Endothelial cell of umbilical vein (primary cell): ENCODE data around the gene RIPOR3. TPM values are rescaled to one million over a fixed set of nuclear protein-coding genes. Genes with fewer than 3 reads are reported as not detected.

ENCODE experiments used
- BruUV-seq: library from RNA; stranded (reverse); fragments of 400-500 nt; replicated peaks from 2 replicates; lab custom pipeline; 2021; lab: Mats Ljungman, UMichigan
- CTCF ChIA-PET: fragments of 300-600, 350-600 bp; sonication (Branson Sonifier 250); formaldehyde crosslinking; loops from one replicate; lab custom pipeline; 2021; ENCODE audit warnings: antibody characterized with exemption, inconsistent platforms; lab: Charles Lee
- POLR2A ChIA-PET: fragments of 300-600, 350-600 bp; sonication (Branson Sonifier 250); formaldehyde crosslinking; loops from one replicate; lab custom pipeline; 2021; ENCODE audit warnings: antibody characterized with exemption, inconsistent platforms; lab: Charles Lee
- DNase-seq: peaks from one replicate; pipeline ENCODE4 v3.0.0-alpha.2; 2011; ENCODE audit warnings: low read depth, low spot score
- FAIRE-seq: peaks from 2 replicates; lab custom pipeline; 2011; peaks lifted over from hg19 to GRCh38; lab: Jason Lieb, UNC
- H2AFZ ChIP-seq: 2 replicates; pipeline ENCODE4 v1.6.0; 2012; ENCODE audit warnings: low read depth, low read length, control low read depth, inconsistent platforms
- H3K27ac ChIP-seq: 2 replicates; pipeline ENCODE4 v1.5.1; 2011; ENCODE audit warnings: low read depth, mild to moderate bottlenecking, control low read depth, low read length, moderate library complexity; ENCODE audit not compliant: insufficient read depth
- H3K27me3 ChIP-seq, 2 experiments: 2 replicates each; pipeline versions ENCODE4 v1.6.0 to v1.6.1; 2011; ENCODE audit warnings: low read length in 2 of 2, mixed read lengths in 1 of 2; ENCODE audit not compliant: control insufficient read depth in 2 of 2, insufficient read depth in 2 of 2
- H3K36me3 ChIP-seq, 2 experiments: 2 replicates in 1 of 2; 3 replicates in 1 of 2; pipeline ENCODE4 v1.5.1; 2011; ENCODE audit warnings: low read length in 2 of 2, mild to moderate bottlenecking in 1 of 2, moderate library complexity in 1 of 2; ENCODE audit not compliant: control insufficient read depth in 2 of 2, insufficient read depth in 2 of 2; ENCODE audit errors: extremely low read depth in 1 of 2
- H3K4me1 ChIP-seq: 3 replicates; pipeline ENCODE4 v1.5.1; 2011; ENCODE audit warnings: mild to moderate bottlenecking, low read length; ENCODE audit not compliant: control insufficient read depth, insufficient read depth; ENCODE audit errors: extremely low read depth
- H3K4me2 ChIP-seq: 2 replicates; pipeline ENCODE4 v1.6.1; 2011; ENCODE audit warnings: low read length, control low read depth, mixed read lengths; ENCODE audit not compliant: insufficient read depth
- H3K4me3 ChIP-seq, 3 experiments: fragments of 200-600 bp in 1 of 3; sonication (generic), shearing (Covaris generic) in 1 of 3; replicated peaks in 1 of 3; 2 replicates each; pipeline ENCODE4 v1.5.1; 2011 to 2016; ENCODE audit warnings: control low read depth in 3 of 3, low read length in 3 of 3, mild to moderate bottlenecking in 2 of 3, inconsistent platforms in 1 of 3, low read depth in 1 of 3, moderate library complexity in 1 of 3; ENCODE audit not compliant: insufficient read depth in 1 of 3
- H3K79me2 ChIP-seq: 2 replicates; pipeline ENCODE4 v1.6.0; 2012; ENCODE audit warnings: low read length, inconsistent platforms; ENCODE audit not compliant: control insufficient read depth, insufficient read depth
- H3K9ac ChIP-seq: replicated peaks from 2 replicates; pipeline ENCODE3; 2011; ENCODE audit warnings: low read length, control low read depth; ENCODE audit not compliant: insufficient read depth; ENCODE audit errors: extremely low read depth
- H3K9me1 ChIP-seq: replicated peaks from 3 replicates; pipeline ENCODE4 v1.6.0; 2011; ENCODE audit warnings: mild to moderate bottlenecking, low read length; ENCODE audit not compliant: control insufficient read depth, insufficient read depth; ENCODE audit errors: extremely low read depth
- H3K9me3 ChIP-seq: replicated peaks from 2 replicates; pipeline ENCODE4 v1.5.1; 2012; ENCODE audit warnings: low read length, inconsistent platforms; ENCODE audit not compliant: control insufficient read depth, insufficient read depth
- H4K20me1 ChIP-seq: replicated peaks from 2 replicates; pipeline ENCODE3; 2011; ENCODE audit warnings: mild to moderate bottlenecking, low read length; ENCODE audit not compliant: control insufficient read depth, insufficient read depth; ENCODE audit errors: extremely low read depth
- CTCF ChIP-seq, 2 donors: IDR thresholded peaks; 1 replicate in 1 of 2; 2 replicates in 1 of 2; pipeline ENCODE4 v1.5.1; 2011; ENCODE audit warnings: low read length in 2 of 2, mild to moderate bottlenecking in 2 of 2, moderate library complexity in 2 of 2, control low read depth in 1 of 2, inconsistent platforms in 1 of 2, low read depth in 1 of 2; ENCODE audit not compliant: insufficient read depth in 1 of 2; ENCODE audit errors: extremely low read depth in 1 of 2
- EZH2 ChIP-seq: IDR thresholded peaks from 2 replicates; pipeline ENCODE4 v1.6.1; 2012; ENCODE audit warnings: borderline replicate concordance, low read depth, mild to moderate bottlenecking, moderate library complexity, low read length, inconsistent platforms; ENCODE audit not compliant: severe bottlenecking
- FOS ChIP-seq: IDR thresholded peaks from 2 replicates; pipeline ENCODE4 v1.6.1; 2011; ENCODE audit warnings: mild to moderate bottlenecking, low read length, moderate library complexity, borderline replicate concordance; ENCODE audit not compliant: insufficient read depth
- GATA2 ChIP-seq: IDR thresholded peaks from 2 replicates; pipeline ENCODE4 v1.7.0; 2011; ENCODE audit warnings: low read depth, mild to moderate bottlenecking, moderate library complexity, mixed read lengths, low read length; ENCODE audit not compliant: insufficient read length, insufficient read depth
- JUN ChIP-seq: IDR thresholded peaks from 2 replicates; pipeline ENCODE4 v1.6.1; 2011; ENCODE audit warnings: borderline replicate concordance, low read depth; ENCODE audit not compliant: insufficient read length, insufficient read depth
- MAX ChIP-seq: IDR thresholded peaks from 2 replicates; pipeline ENCODE4 v1.6.1; 2011; ENCODE audit not compliant: insufficient read depth, insufficient read length
- MYC ChIP-seq: IDR thresholded peaks from one replicate; pipeline ENCODE4 v1.6.1; 2011; ENCODE audit warnings: mild to moderate bottlenecking, low read depth, low read length
- POLR2A ChIP-seq: IDR thresholded peaks from 2 replicates; pipeline ENCODE4 v1.6.1; 2012; ENCODE audit warnings: low read depth, mild to moderate bottlenecking, control low read depth, low read length
- POLR2AphosphoS5 ChIP-seq: IDR thresholded peaks from 2 replicates; pipeline ENCODE4 v1.6.1; 2012; ENCODE audit warnings: low read depth, mild to moderate bottlenecking, control low read depth, low read length, moderate library complexity; ENCODE audit not compliant: insufficient read depth
- dilution Hi-C: fragments of 300-500 bp; cut with MboI; formaldehyde crosslinking; loops from one replicate; pipeline ENCODE4 v1.15.0; 2019; ENCODE audit warnings: low sequenced_read_pairs; ENCODE audit not compliant: extremely low pct_ligation_motif_present
- intact Hi-C: fragments of 100-400 bp; cut with micrococcal nuclease; formaldehyde crosslinking; loops from one replicate; pipeline ENCODE4 v1.10.0; 2022
- polyA plus RNA-seq, 4 experiments: library from polyadenylated mRNA; depleted of rRNA in 3 of 4; stranded (reverse) in 3 of 4; unstranded in 1 of 4; fragments of >200 nt; gene quantifications; 2 replicates each; pipeline versions ENCODE4 v1.2.1 to v1.2.3, GENCODE V29; 2011 to 2012; ENCODE audit warnings: missing spikeins in 1 of 4
- total RNA-seq: library from RNA; stranded (reverse); gene quantifications from 2 replicates; pipeline ENCODE4 v1.2.3, GENCODE V29; 2021

The RIPOR3 gene
- total and polyA plus RNA-seq, 2 donors (not counting 3 experiments of a cell fraction or from before 2014, with no cell fraction given), result not detected

DNA sequence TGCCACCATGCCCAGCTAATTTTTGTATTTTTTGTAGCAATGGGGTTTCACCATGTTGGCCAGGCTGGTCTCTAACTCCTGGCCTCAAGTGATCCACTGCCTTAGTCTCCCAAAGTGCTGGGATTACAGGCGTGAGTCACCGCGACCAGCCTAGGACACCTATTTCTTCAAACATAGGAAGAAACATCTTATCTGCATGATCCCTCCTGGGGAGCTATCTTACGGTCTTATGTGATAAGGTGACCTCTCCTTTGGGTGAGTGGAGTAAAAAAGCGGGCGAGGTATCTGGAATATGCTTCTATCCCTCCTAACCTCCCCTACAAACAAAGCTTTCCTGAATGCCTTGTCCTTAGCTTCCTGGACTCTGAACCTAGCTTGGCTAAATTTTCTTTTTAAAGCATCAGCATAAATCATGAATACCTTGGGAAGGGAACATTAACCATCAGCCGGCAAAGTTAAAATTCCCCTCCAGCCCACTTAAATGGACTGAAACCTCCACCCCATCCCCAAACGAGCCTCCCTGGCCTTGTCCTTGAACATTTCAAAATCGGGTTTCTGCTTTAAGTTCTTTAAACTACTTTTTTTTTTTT lies 24.5 kb downstream of the RIPOR3 start:
- H2AFZ ChIP-seq, result no peak overlapping the region
- no peaks in the 10 kb centered on the region for H4K20me1 ChIP-seq
- ChIA-PET CTCF (interaction anchor here (0.8 to 1.5 kb wide), 5 partner anchors 14 to 180 kb away, joined by 3 to 4 read pairs (median 3); no protein-coding TSS in a partner anchor), POLR2A (no interaction called here)
- no peak overlapping the region for H3K4me3 ChIP-seq
- H3K9me3 ChIP-seq, result no peaks in the 10 kb centered on the region
- no TSS peak for BruUV-seq
- H3K36me3 ChIP-seq, result no peaks in the 10 kb centered on the region
- DNase-seq, result no peak
- no peaks in the 10 kb centered on the region for H3K27me3 ChIP-seq
- H3K4me1 ChIP-seq, result no peaks in the 10 kb centered on the region
- no peaks in the 10 kb centered on the region for H3K9me1 ChIP-seq
- no peak for FAIRE-seq
- H3K79me2 ChIP-seq, result no peaks in the 10 kb centered on the region
- H3K27ac ChIP-seq, result no peak overlapping the region
- dilution Hi-C loops, result no loop called here
- intact Hi-C loops, result no loop called here
- H3K9ac ChIP-seq, result no peak overlapping the region
- no peak for TF ChIP-seq POLR2AphosphoS5
- TF ChIP-seq MYC, result no peak
- TF ChIP-seq POLR2A, result no peak
- no peak for TF ChIP-seq GATA2
- TF ChIP-seq CTCF (IDR thresholded peaks at IDR 0.05; ENCODE audit: extremely low read depth in 1 of 2, insufficient read depth in 1 of 2, low read depth in 1 of 2, low read length in 2 of 2), result no peak
- no peak for TF ChIP-seq MAX
- no peak for TF ChIP-seq EZH2
- TF ChIP-seq FOS, result no peak
- no peak for TF ChIP-seq JUN
- H3K4me2 ChIP-seq, result no peak overlapping the region
